Left lung (tissue), 10 donors: ENCODE results near the gene PLPP3. TPM values are rescaled to one million over a fixed set of nuclear protein-coding genes. Genes with fewer than 3 reads are reported as not detected.

ENCODE experiments used
- ATAC-seq: fragments of 200-7000 bp; cut with Tn5 transposase; one replicate; pipeline ENCODE4 v1.9.1; 2020; ENCODE audit warnings: moderate library complexity
- DNase-seq, 4 donors: peaks; one replicate each; pipeline ENCODE4 v3.0.0-alpha.2; 2013 to 2020
- H3K27ac ChIP-seq, 2 donors: fragments of 200-600 bp; sonication (generic) in 1 of 2; one replicate each; pipeline versions ENCODE4 v1.5.0 to v1.8.0; 2020 to 2021
- H3K27me3 ChIP-seq, 2 donors: fragments of 200-600 bp; sonication (generic) in 1 of 2; one replicate each; pipeline versions ENCODE4 v1.5.0 to v1.8.0; 2020 to 2021
- H3K36me3 ChIP-seq, 2 donors: fragments of 200-600 bp; sonication (generic) in 1 of 2; one replicate each; pipeline versions ENCODE4 v1.5.0 to v1.8.0; 2020 to 2021
- H3K4me1 ChIP-seq, 2 donors: fragments of 200-600 bp; one replicate each; pipeline ENCODE4 v1.8.0; 2021
- H3K4me3 ChIP-seq, 2 donors: fragments of 200-600 bp; sonication (generic) in 1 of 2; one replicate each; pipeline versions ENCODE4 v1.5.0 to v1.8.0; 2020 to 2021; ENCODE audit warnings: mild to moderate bottlenecking in 1 of 2
- H3K9me3 ChIP-seq, 2 donors: fragments of 200-600 bp; sonication (generic) in 1 of 2; one replicate each; pipeline versions ENCODE4 v1.5.0 to v1.8.0; 2020 to 2021
- CTCF ChIP-seq, 2 donors: fragments of 200-600 bp; sonication (generic) in 1 of 2; IDR thresholded peaks; one replicate each; pipeline versions ENCODE4 v1.5.0 to v1.8.0; 2021; ENCODE audit warnings: antibody characterized with exemption in 2 of 2
- intact Hi-C, 2 donors: fragments of 100-400 bp; cut with DNase I; formaldehyde crosslinking; loops; one replicate each; pipeline versions ENCODE4 v1.11.2 to v1.14.2; 2022
- polyA plus RNA-seq, 6 donors: library from polyadenylated mRNA; unstranded; fragments of 120-200 nt; gene quantifications; one replicate each; pipeline ENCODE4 v1.2.1, GENCODE V29; 2013; ENCODE audit not compliant: insufficient read length in 6 of 6
- total RNA-seq, 2 donors: library from RNA; stranded (reverse); fragmentation: NEBNext Ultra II Directional; extraction: Animal tissue kit (Norgen Biotek cat#: 25700); gene quantifications; one replicate each; pipeline ENCODE4 v1.2.1, GENCODE V29; 2021
- donor health status: DM: no; HTN: yes; CAD: no.
- donor health status: DM: no; HTN: no; CAD: no.

PLPP3 gene
- total and polyA plus RNA-seq, 8 donors = 44.5 to 145 (median 115) TPM

GRCh38 chr1:56451491-56451890 lies 127.9 kb downstream of the PLPP3 start:
- no peak overlapping the region for H3K4me3 ChIP-seq
- peaks cover 4 to 29% of the 10 kb centered on the region in 2 donors for H3K4me1 ChIP-seq
- TF ChIP-seq CTCF (IDR thresholded peaks at IDR 0.05) = no peak
- no peak overlapping the region for H3K27ac ChIP-seq
- no peaks in the 10 kb centered on the region for H3K27me3 ChIP-seq
- H3K9me3 ChIP-seq = no peaks in the 10 kb centered on the region
- no peaks in the 10 kb centered on the region for H3K36me3 ChIP-seq
- intact Hi-C loops = no loop called here
- DNase-seq = no peak
- no peak for ATAC-seq

GRCh38 chr1:56450004-56450666 lies 129.2 kb downstream of the PLPP3 start:
- DNase-seq (no peak), ATAC-seq (no peak)
- TF ChIP-seq CTCF (IDR thresholded peaks at IDR 0.05) = no peak
- H3K9me3 ChIP-seq = no peaks in the 10 kb centered on the region
- H3K4me1 ChIP-seq = peaks cover 4 to 41% of the 10 kb centered on the region in 2 donors
- no peak overlapping the region for H3K27ac ChIP-seq
- no peak overlapping the region for H3K4me3 ChIP-seq
- intact Hi-C loops = no loop called here
- no peaks in the 10 kb centered on the region for H3K36me3 ChIP-seq
- H3K27me3 ChIP-seq = no peaks in the 10 kb centered on the region

GRCh38 chr1:56448529-56449300 lies 130.6 kb downstream of the PLPP3 start:
- Histone ChIP-seq H3K4me3 (no peak overlapping the region), H3K9me3 (no peaks in the 10 kb centered on the region), H3K36me3 (no peaks in the 10 kb centered on the region), H3K4me1 (peaks cover 4 to 48% of the 10 kb centered on the region in 2 donors), H3K27me3 (no peaks in the 10 kb centered on the region), H3K27ac (no peak overlapping the region)
- intact Hi-C loops = no loop called here
- no peak for TF ChIP-seq CTCF (IDR thresholded peaks at IDR 0.05)
- no peak for DNase-seq
- ATAC-seq = no peak

GRCh38 chr1:56447823-56448222 lies 131.5 kb downstream of the PLPP3 start:
- Histone ChIP-seq H3K36me3 (no peaks in the 10 kb centered on the region), H3K9me3 (no peaks in the 10 kb centered on the region), H3K4me1 (peaks cover 4 to 48% of the 10 kb centered on the region in 2 donors), H3K27me3 (no peaks in the 10 kb centered on the region), H3K4me3 (no peak overlapping the region), H3K27ac (no peak overlapping the region)
- TF ChIP-seq CTCF (IDR thresholded peaks at IDR 0.05) = no peak
- ATAC-seq (no peak), DNase-seq (no peak)
- intact Hi-C loops = no loop called here

- peak in 2 of 4 donors; percentile 41 to 54 for DNase-seq
- H3K4me1 ChIP-seq = peaks cover 4 to 44% of the 10 kb centered on the region in 2 donors
- ATAC-seq = peak; percentile 78
- H3K9me3 ChIP-seq = no peaks in the 10 kb centered on the region
- H3K4me3 ChIP-seq = no peak overlapping the region
- H3K27me3 ChIP-seq = no peaks in the 10 kb centered on the region
- intact Hi-C loops = no loop called here
- H3K36me3 ChIP-seq = no peaks in the 10 kb centered on the region
- peak overlapping the region in 1 of 2 donors; percentile 29 for H3K27ac ChIP-seq
- no peak for TF ChIP-seq CTCF (IDR thresholded peaks at IDR 0.05)
These were observed 132.7 kb downstream of the PLPP3 start for GRCh38 chr1:56446531-56447098.
